Activated effector memory CD4-positive, alpha-beta T cell treated with anti-CD3 and anti-CD28 coated beads, Interleukin-2, amount 50 U/mL, for 16 hours (primary cell): ENCODE results near the gene DGKG.

ENCODE experiments used
- DNase-seq: peaks from one replicate; pipeline ENCODE4 v3.0.0-alpha.2; 2020

DGKG gene

GRCh38 chr3:186236357-186237020, 125.5 kb downstream of the DGKG start:
- no peak for DNase-seq

- DNase-seq = no peak
Measured at GRCh38 chr3:186235554-186235953, 126.5 kb downstream of the DGKG start.

- DNase-seq = no peak
Measured at GRCh38 chr3:186234152-186234551, 127.9 kb downstream of the DGKG start.

GRCh38 chr3:186226482-186226881, 135.6 kb downstream of the DGKG start:
- DNase-seq = no peak

- no peak for DNase-seq
Measured at GRCh38 chr3:186225603-186226002, 136.4 kb downstream of the DGKG start.

GRCh38 chr3:186224041-186224610, 137.9 kb downstream of the DGKG start:
- DNase-seq = no peak

- DNase-seq = no peak
Measured at GRCh38 chr3:186223476-186223875, 138.6 kb downstream of the DGKG start.

GRCh38 chr3:186221760-186222378, 140.2 kb downstream of the DGKG start:
- DNase-seq = no peak

- DNase-seq = no peak
Measured at GRCh38 chr3:186220911-186221645, 141.0 kb downstream of the DGKG start.

- DNase-seq = no peak
Measured at GRCh38 chr3:186220365-186220764, 141.7 kb downstream of the DGKG start.

- no peak for DNase-seq
Measured at GRCh38 chr3:186219211-186219638, 142.8 kb downstream of the DGKG start.

GRCh38 chr3:186218421-186218820, 143.6 kb downstream of the DGKG start:
- DNase-seq = no peak

GRCh38 chr3:186217820-186218164, 144.2 kb downstream of the DGKG start:
- DNase-seq = no peak

GRCh38 chr3:186216900-186217819, 144.9 kb downstream of the DGKG start:
- no peak for DNase-seq

GRCh38 chr3:186214670-186215069, 147.4 kb downstream of the DGKG start:
- no peak for DNase-seq

- no peak for DNase-seq
Measured at GRCh38 chr3:186213946-186214345, 148.1 kb downstream of the DGKG start.

GRCh38 chr3:186212611-186213010, 149.4 kb downstream of the DGKG start:
- no peak for DNase-seq

GRCh38 chr3:186210852-186211500, 151.1 kb downstream of the DGKG start:
- no peak for DNase-seq

- no peak for DNase-seq
Measured at GRCh38 chr3:186209810-186210752, 152.0 kb downstream of the DGKG start.

- no peak for DNase-seq
Measured at GRCh38 chr3:186208296-186208989, 153.6 kb downstream of the DGKG start.
